A673 (cell line): ENCODE data around the gene MYO5B.

Experiments
- EZH2 ChIP-seq: fragments of 200-600 bp; sonication (generic); IDR thresholded peaks from 2 replicates; pipeline ENCODE4 v1.6.1; 2017; ENCODE audit warnings: borderline replicate concordance, low read depth, mild to moderate bottlenecking, mixed read lengths, antibody characterized with exemption, low read length; ENCODE audit not compliant: poor library complexity, severe bottlenecking
- TF ChIP-seq, protein P1 (sequence below): fragments of 300-800, 200-600 bp; sonication (generic); conservative IDR thresholded peaks from 2 replicates; pipeline ENCODE4 v1.5.1; 2017; ENCODE audit warnings: low read depth, mild to moderate bottlenecking, antibody characterized with exemption, low read length, moderate library complexity, mixed read lengths

- TF ChIP-seq, protein P1, sequence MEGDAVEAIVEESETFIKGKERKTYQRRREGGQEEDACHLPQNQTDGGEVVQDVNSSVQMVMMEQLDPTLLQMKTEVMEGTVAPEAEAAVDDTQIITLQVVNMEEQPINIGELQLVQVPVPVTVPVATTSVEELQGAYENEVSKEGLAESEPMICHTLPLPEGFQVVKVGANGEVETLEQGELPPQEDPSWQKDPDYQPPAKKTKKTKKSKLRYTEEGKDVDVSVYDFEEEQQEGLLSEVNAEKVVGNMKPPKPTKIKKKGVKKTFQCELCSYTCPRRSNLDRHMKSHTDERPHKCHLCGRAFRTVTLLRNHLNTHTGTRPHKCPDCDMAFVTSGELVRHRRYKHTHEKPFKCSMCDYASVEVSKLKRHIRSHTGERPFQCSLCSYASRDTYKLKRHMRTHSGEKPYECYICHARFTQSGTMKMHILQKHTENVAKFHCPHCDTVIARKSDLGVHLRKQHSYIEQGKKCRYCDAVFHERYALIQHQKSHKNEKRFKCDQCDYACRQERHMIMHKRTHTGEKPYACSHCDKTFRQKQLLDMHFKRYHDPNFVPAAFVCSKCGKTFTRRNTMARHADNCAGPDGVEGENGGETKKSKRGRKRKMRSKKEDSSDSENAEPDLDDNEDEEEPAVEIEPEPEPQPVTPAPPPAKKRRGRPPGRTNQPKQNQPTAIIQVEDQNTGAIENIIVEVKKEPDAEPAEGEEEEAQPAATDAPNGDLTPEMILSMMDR, result no peak
- TF ChIP-seq EZH2, result no peak
Measured at GRCh38 chr18:50090370-50091312, 104.3 kb downstream of the MYO5B start.
